LNCAP (cell line): ENCODE measurements around the gene DCDC2B.

ENCODE experiments used
- CTCF ChIP-seq: fragments of 450-650 bp; IDR thresholded peaks from 2 replicates; pipeline ENCODE4 v1.5.1; 2017; ENCODE audit warnings: mild to moderate bottlenecking

DCDC2B gene

GRCh38 chr1:32179443-32180185 lies 29.3 kb upstream of the DCDC2B start, which contains the start of gene TXLNA:
Gene TXLNA (plus strand): TSS chr1:32179675. CDS start chr1:32180346, 671 bp downstream.
- no peak for TF ChIP-seq CTCF

DNA sequence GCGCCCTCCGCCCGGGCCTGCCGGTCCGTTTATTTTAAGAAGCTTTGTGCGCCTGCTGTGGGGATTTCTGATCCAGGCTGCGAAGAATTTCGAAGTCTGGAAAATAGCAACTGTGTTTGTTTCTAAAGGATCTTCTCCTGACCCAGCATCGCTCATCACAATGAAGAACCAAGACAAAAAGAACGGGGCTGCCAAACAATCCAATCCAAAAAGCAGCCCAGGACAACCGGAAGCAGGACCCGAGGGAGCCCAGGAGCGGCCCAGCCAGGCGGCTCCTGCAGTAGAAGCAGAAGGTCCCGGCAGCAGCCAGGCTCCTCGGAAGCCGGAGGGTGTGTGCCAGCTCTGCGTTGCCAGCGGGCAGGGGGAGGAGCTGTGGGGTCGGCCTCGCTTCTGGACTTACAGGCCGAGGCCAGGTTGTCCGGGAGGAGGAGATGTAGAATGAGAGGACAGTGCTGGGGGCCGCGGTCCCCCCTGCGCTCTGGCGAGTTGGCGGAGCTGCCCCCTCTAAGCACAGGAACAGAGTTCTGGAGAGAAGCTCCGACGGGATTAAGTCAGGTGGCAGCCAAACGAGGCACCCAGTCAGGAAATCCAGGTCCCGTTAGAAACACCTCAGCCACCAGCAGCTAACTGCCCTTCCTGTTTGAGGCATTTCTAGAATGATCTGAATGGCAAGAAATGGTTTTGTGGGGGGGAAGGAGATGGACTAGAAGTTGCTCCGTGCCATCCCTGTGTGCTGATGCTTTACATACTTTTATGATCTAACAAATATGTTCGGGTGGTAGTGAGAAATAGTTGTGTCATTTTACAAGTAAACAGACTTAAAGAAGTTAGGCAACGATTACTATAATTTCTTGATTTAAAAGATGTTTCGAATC lies 28.5 kb upstream of the DCDC2B start:
- no peak for TF ChIP-seq CTCF

GRCh38 chr1:32181065-32181464 lies 27.8 kb upstream of the DCDC2B start:
- TF ChIP-seq CTCF = no peak

GRCh38 chr1:32181563-32181962 lies 27.3 kb upstream of the DCDC2B start:
- TF ChIP-seq CTCF = no peak

- TF ChIP-seq CTCF = no peak
These were observed 26.8 kb upstream of the DCDC2B start for GRCh38 chr1:32182060-32182459.

- no peak for TF ChIP-seq CTCF
These were observed 24.2 kb upstream of the DCDC2B start for GRCh38 chr1:32184650-32185049.

- no peak for TF ChIP-seq CTCF
These were observed 22.8 kb upstream of the DCDC2B start for GRCh38 chr1:32186077-32186476.
